SK-N-SH (cell line): Measurements from ENCODE around the gene MARVELD1. TPM values are rescaled to one million over a fixed set of nuclear protein-coding genes. Genes with fewer than 3 reads are reported as not detected.

Source experiments
- CTCF ChIA-PET: fragments of 300-600, 350-600 bp; formaldehyde crosslinking; extraction: SDS; loops from one replicate; lab custom pipeline; 2021; lab: Yijun Ruan, JAX
- POLR2A ChIA-PET: fragments of 350-600 bp; sonication (Branson Sonifier 250); formaldehyde crosslinking; extraction: SDS; loops from one replicate; lab custom pipeline; 2020; ENCODE audit warnings: antibody characterized with exemption, inconsistent platforms; lab: Yijun Ruan, JAX
- DNase-seq: peaks from one replicate; pipeline ENCODE4 v3.0.0; 2012
- H2AFZ ChIP-seq: fragments of 200-600 bp; sonication (generic); 2 replicates; pipeline ENCODE4 v1.8.1; 2016; ENCODE audit warnings: antibody characterized with exemption, mild to moderate bottlenecking, low read depth
- H3F3A ChIP-seq: fragments of 200-600 bp; sonication (generic); replicated peaks from 2 replicates; pipeline ENCODE3; 2016; ENCODE audit warnings: antibody characterized with exemption, mild to moderate bottlenecking; ENCODE audit not compliant: insufficient read depth
- H3K27ac ChIP-seq, 2 experiments: fragments of 200-500 bp in 1 of 2; fragments of 200-600 bp in 1 of 2; sonication (Bioruptor generic) in 1 of 2; sonication (generic), shearing (Covaris generic) in 1 of 2; 2 replicates each; pipeline versions ENCODE4 v1.5.1 to v1.6.1; 2014 to 2016; ENCODE audit warnings: low read depth in 2 of 2, inconsistent platforms in 1 of 2, low read length in 1 of 2, mild to moderate bottlenecking in 1 of 2, mixed read lengths in 1 of 2
- H3K27me3 ChIP-seq: fragments of 200-600 bp; sonication (generic), shearing (Covaris generic); 2 replicates; pipeline ENCODE4 v1.6.1; 2016; ENCODE audit warnings: mixed run types; ENCODE audit not compliant: insufficient read depth
- H3K36me3 ChIP-seq, 2 experiments: fragments of 200-500 bp in 1 of 2; fragments of 200-600 bp in 1 of 2; sonication (Bioruptor generic) in 1 of 2; sonication (generic) in 1 of 2; replicated peaks in 1 of 2; 2 replicates each; pipeline versions ENCODE3 to v1.5.1; 2014 to 2016; ENCODE audit warnings: low read length in 1 of 2, mild to moderate bottlenecking in 1 of 2; ENCODE audit not compliant: insufficient read depth in 2 of 2, control insufficient read depth in 1 of 2
- H3K4me1 ChIP-seq, 2 experiments: fragments of 200-500 bp in 1 of 2; fragments of 200-600 bp in 1 of 2; sonication (Bioruptor generic) in 1 of 2; sonication (generic), shearing (Covaris generic) in 1 of 2; 2 replicates each; pipeline versions ENCODE4 v1.5.1 to v1.6.1; 2014 to 2016; ENCODE audit warnings: low read depth in 1 of 2, low read length in 1 of 2, mixed run types in 1 of 2; ENCODE audit not compliant: insufficient read depth in 2 of 2, control insufficient read depth in 1 of 2
- H3K4me2 ChIP-seq: fragments of 200-600 bp; sonication (generic), shearing (Covaris generic); 2 replicates; pipeline ENCODE4 v1.6.1; 2017; ENCODE audit warnings: mixed run types
- H3K4me3 ChIP-seq, 2 experiments: fragments of 200-500 bp in 1 of 2; fragments of 200-600 bp in 1 of 2; sonication (Bioruptor generic) in 1 of 2; sonication (generic), shearing (Covaris generic) in 1 of 2; 2 replicates each; pipeline versions ENCODE4 v1.5.1 to v1.8.1; 2014 to 2016; ENCODE audit warnings: low read depth in 2 of 2, inconsistent platforms in 1 of 2, low read length in 1 of 2, mild to moderate bottlenecking in 1 of 2, mixed read lengths in 1 of 2, moderate library complexity in 1 of 2
- H3K79me2 ChIP-seq: fragments of 200-600 bp; sonication (generic); 2 replicates; pipeline ENCODE4 v1.8.1; 2017; ENCODE audit warnings: mild to moderate bottlenecking; ENCODE audit not compliant: insufficient read depth
- H3K9ac ChIP-seq: fragments of 200-600 bp; sonication (generic); 2 replicates; pipeline ENCODE4 v1.6.1; 2017; ENCODE audit warnings: mixed run types
- H3K9me2 ChIP-seq: fragments of 200-600 bp; sonication (generic); 2 replicates; pipeline ENCODE4 v1.6.1; 2017; ENCODE audit warnings: mixed run types
- H3K9me3 ChIP-seq: fragments of 200-600 bp; sonication (generic); 2 replicates; pipeline ENCODE4 v1.6.1; 2017; ENCODE audit warnings: mixed run types, mild to moderate bottlenecking, moderate library complexity
- H4K20me1 ChIP-seq: fragments of 200-600 bp; sonication (generic); 2 replicates; pipeline ENCODE4 v1.6.1; 2017; ENCODE audit warnings: mild to moderate bottlenecking, mixed run types; ENCODE audit not compliant: insufficient read depth
- CHD2 ChIP-seq: fragments of 150-350 bp; IDR thresholded peaks from 2 replicates; pipeline ENCODE4 v1.6.1; 2018; ENCODE audit warnings: low read length; ENCODE audit not compliant: partially characterized antibody
- ELF1 ChIP-seq: IDR thresholded peaks from 2 replicates; pipeline ENCODE4 v1.4.0; 2012
- EP300 ChIP-seq, 2 experiments: IDR thresholded peaks; 2 replicates each; pipeline versions ENCODE4 v1.4.0 to v1.6.1; 2012; ENCODE audit warnings: borderline replicate concordance in 1 of 2, low read depth in 1 of 2, low read length in 1 of 2
- FOXM1 ChIP-seq: IDR thresholded peaks from 2 replicates; pipeline ENCODE4 v1.4.0; 2012; ENCODE audit warnings: low read depth, mild to moderate bottlenecking
- IRF3 ChIP-seq: fragments of 150-350 bp; IDR thresholded peaks from 2 replicates; pipeline ENCODE4 v1.6.1; 2016; ENCODE audit warnings: mild to moderate bottlenecking, low read depth, low read length
- MAX ChIP-seq: IDR thresholded peaks from 2 replicates; pipeline ENCODE4 v1.4.0; 2012; ENCODE audit warnings: low read depth
- MXI1 ChIP-seq: IDR thresholded peaks from 2 replicates; pipeline ENCODE4 v1.6.1; 2012; ENCODE audit warnings: mild to moderate bottlenecking, low read depth, low read length, improper control_type of control experiment
- NFIC ChIP-seq: IDR thresholded peaks from 2 replicates; pipeline ENCODE4 v1.4.0; 2012; ENCODE audit warnings: borderline replicate concordance
- PBX3 ChIP-seq: IDR thresholded peaks from 2 replicates; pipeline ENCODE4; 2012
- POLR2AphosphoS5 ChIP-seq: IDR thresholded peaks from 2 replicates; pipeline ENCODE4 v1.6.1; 2012; ENCODE audit warnings: low read depth, low read length
- SIN3A ChIP-seq: IDR thresholded peaks from 2 replicates; pipeline ENCODE4 v1.6.1; 2012; ENCODE audit warnings: low read depth, mild to moderate bottlenecking, low read length, moderate library complexity, borderline replicate concordance
- TAF1 ChIP-seq: IDR thresholded peaks from 2 replicates; pipeline ENCODE4 v1.6.1; 2012; ENCODE audit warnings: low read depth, mild to moderate bottlenecking, low read length, moderate library complexity, borderline replicate concordance
- TCF12 ChIP-seq: IDR thresholded peaks from 2 replicates; pipeline ENCODE4 v1.4.0; 2012
- TEAD4 ChIP-seq: IDR thresholded peaks from 2 replicates; pipeline ENCODE4 v1.4.0; 2012; ENCODE audit warnings: mild to moderate bottlenecking, borderline replicate concordance; ENCODE audit not compliant: insufficient read depth
- USF1 ChIP-seq: IDR thresholded peaks from 2 replicates; pipeline ENCODE4 v1.4.0; 2012; ENCODE audit warnings: low read depth, borderline replicate concordance
- USF2 ChIP-seq: fragments of 150-350 bp; IDR thresholded peaks from 2 replicates; pipeline ENCODE4 v1.6.1; 2017; ENCODE audit warnings: antibody characterized with exemption, low read length, low read depth, borderline replicate concordance
- YY1 ChIP-seq: IDR thresholded peaks from 2 replicates; pipeline ENCODE4 v1.4.0; 2012; ENCODE audit warnings: low read depth, mild to moderate bottlenecking
- WGBS: methylation state at CpG from one replicate; pipeline ENCODE4 v1.1.6; 2017; ENCODE audit warnings: low lambda C conversion rate; 5-methylcytosine and 5-hydroxymethylcytosine counted together
- polyA plus RNA-seq, 3 experiments: library from polyadenylated mRNA; depleted of rRNA; stranded (reverse); fragments of >200 nt; gene quantifications; 2 replicates each; pipeline ENCODE4 v1.2.3, GENCODE V29; 2012

Gene MARVELD1
- polyA plus RNA-seq, 1 of the 3 experiments (the other 2 are of a cell fraction), result 53.0 TPM

GRCh38 chr10:97686301-97686961 is 27.1 kb upstream of the MARVELD1 start:
- Histone ChIP-seq H3K9ac (peak overlapping the region; percentile 82), H3K4me2 (peak overlapping the region; percentile 97), H2AFZ (peak overlapping the region; percentile 71; the same call in 1 of the 2 replicates), H3K9me2 (no peaks in the 10 kb centered on the region), H3K27me3 (no peaks in the 10 kb centered on the region), H3K4me1 (peaks cover 32 to 33% of the 10 kb centered on the region in 2 experiments; a peak in 3 of 4 replicates), H3F3A (peaks cover 21% of the 10 kb centered on the region), H3K9me3 (no peaks in the 10 kb centered on the region), H3K79me2 (peaks cover 15% of the 10 kb centered on the region; the same call in 1 of the 2 replicates), H3K36me3 (no peaks in the 10 kb centered on the region), H3K27ac (peak overlapping the region; percentile 65 to 69; a peak in 2 of 4 replicates), H4K20me1 (no peaks in the 10 kb centered on the region), H3K4me3 (peak overlapping the region; percentile 76 to 82)
- POLR2A ChIA-PET, result interaction anchor here (0.8 to 2.7 kb wide), 6 partner anchors 11 to 61 kb away, joined by 3 to 21 read pairs (median 4); partner anchors contain the start of genes MARVELD1 and PI4K2A
- TF ChIP-seq ELF1 (no peak), SIN3A (0 out of 2 replicates have a peak, but pooled peaks have one; percentile 6)
- WGBS, result 21% methylated on average over 9 of the region's 14 CpGs
- no peak for DNase-seq
- CTCF ChIA-PET, result interaction anchor here (0.7 to 8.1 kb wide), 16 partner anchors 9 to 183 kb away, joined by 3 to 60 read pairs (median 4); partner anchors contain the start of genes ANKRD2 and ZFYVE27

GRCh38 chr10:97686962-97687784 is 26.4 kb upstream of the MARVELD1 start, which contains the start of gene AVPI1:
TSS of gene AVPI1 (minus strand) at chr10:97687241. CDS start at chr10:97679905, 7,336 bp downstream.
- H3K79me2 ChIP-seq, result peaks cover 15% of the 10 kb centered on the region; the same call in 1 of the 2 replicates
- H3K27ac ChIP-seq, result peak within 1 kb of the TSS; percentile 65 to 70
- no peaks in the 10 kb centered on the region for H3K27me3 ChIP-seq
- H3K36me3 ChIP-seq, result no peaks in the 10 kb centered on the region
- POLR2A ChIA-PET, result interaction anchor here (0.7 to 2.7 kb wide), 8 partner anchors 10 to 60 kb away, joined by 3 to 21 read pairs (median 4); partner anchors contain the start of genes MARVELD1, PI4K2A and ZFYVE27
- peak; percentile 98 for DNase-seq
- TF ChIP-seq USF2 (peak; percentile 49; the same call in 1 of the 2 replicates), USF1 (peak; percentile 88), PBX3 (peak; percentile 81), MAX (peak; percentile 96), TCF12 (peak; percentile 42; the same call in 1 of the 2 replicates), ELF1 (no peak), NFIC (peak; percentile 86), FOXM1 (no peak), EP300 (IDR thresholded peaks at IDR 0.05; ENCODE audit: borderline replicate concordance in 1 of 2, low read depth in 1 of 2, low read length in 1 of 2) (peak; percentile 41 to 50; a peak in 2 of 4 replicates), YY1 (no peak), POLR2AphosphoS5 (peak; percentile 37; the same call in 1 of the 2 replicates), TEAD4 (peak; percentile 85), IRF3 (no peak), MXI1 (peak; percentile 83), SIN3A (peak; percentile 39; the same call in 1 of the 2 replicates), TAF1 (peak; percentile 33; the same call in 1 of the 2 replicates), CHD2 (peak; percentile 43)
- TF ChIP-seq, all 33 proteins: peak for 13
- Histone ChIP-seq H3K4me1 (peaks cover 28 to 33% of the 10 kb centered on the region in 2 experiments; a peak in 3 of 4 replicates), H3F3A (peaks cover 21% of the 10 kb centered on the region), H3K9ac (peak within 1 kb of the TSS; percentile 82), H3K4me2 (peak within 1 kb of the TSS; percentile 97), H3K9me3 (no peaks in the 10 kb centered on the region), H4K20me1 (no peaks in the 10 kb centered on the region), H2AFZ (peak within 1 kb of the TSS; percentile 88), H3K4me3 (peak within 1 kb of the TSS; percentile 76 to 82), H3K9me2 (no peaks in the 10 kb centered on the region)
- CTCF ChIA-PET, result interaction anchor here (0.8 to 8.1 kb wide), 16 partner anchors 9 to 183 kb away, joined by 3 to 60 read pairs (median 4); partner anchors contain the start of genes ANKRD2 and ZFYVE27
- WGBS, result 2% methylated on average over 17 of the region's 78 CpGs
